K562 (cell line): ENCODE data around the gene SZT2. TPM values are rescaled to one million over a fixed set of nuclear protein-coding genes. Genes with fewer than 3 reads are reported as not detected.

Experiments used
- ATAC-seq: fragments of 200-7000 bp; cut with Tn5 transposase; 3 replicates; pipeline ENCODE4 v1.9.1; 2020; ENCODE audit warnings: moderate library complexity
- BruUV-seq: library from RNA; stranded (reverse); fragments of 400-500 nt; replicated peaks from 2 replicates; lab custom pipeline; 2021; lab: Mats Ljungman, UMichigan
- CTCF ChIA-PET: fragments of 300-600 bp; formaldehyde crosslinking; extraction: SDS; loops from one replicate; lab custom pipeline; 2021; ENCODE audit warnings: low intra/inter-chr PET ratio; lab: Yijun Ruan, JAX
- POLR2A ChIA-PET: fragments of 300-600, 350-650 bp; sonication (Branson Sonifier 250); formaldehyde crosslinking; extraction: SDS; loops from one replicate; lab custom pipeline; 2021; ENCODE audit warnings: antibody characterized with exemption, inconsistent platforms; lab: Yijun Ruan, JAX
- DNase-seq, 4 experiments: peaks; one replicate each; pipeline versions ENCODE4 v3.0.0 to v3.0.0-alpha.2; 2011 to 2018; ENCODE audit warnings: low spot score in 3 of 4, mixed read lengths in 3 of 4; ENCODE audit errors: extremely low read depth in 1 of 4
- FAIRE-seq: peaks from 2 replicates; lab custom pipeline; 2011; peaks lifted over from hg19 to GRCh38; lab: Jason Lieb, UNC
- H2AFZ ChIP-seq: 2 replicates; pipeline ENCODE4 v1.6.0; 2011; ENCODE audit warnings: low read depth, low read length, control low read depth, inconsistent platforms
- H3K27ac ChIP-seq: fragments of 200-600 bp; 3 replicates; pipeline ENCODE4 v1.8.0; 2011; ENCODE audit warnings: low read depth, mild to moderate bottlenecking, control low read depth, inconsistent platforms, low read length, moderate library complexity, mixed read lengths; ENCODE audit errors: extremely low read depth
- H3K27me3 ChIP-seq, 2 experiments: fragments of 300-600 bp in 1 of 2; 2 replicates in 1 of 2; 3 replicates in 1 of 2; pipeline versions ENCODE4 v1.6.0 to v1.8.0; 2011; ENCODE audit warnings: inconsistent platforms in 2 of 2, low read length in 2 of 2, mild to moderate bottlenecking in 1 of 2, mixed read lengths in 1 of 2, moderate library complexity in 1 of 2; ENCODE audit not compliant: control insufficient read depth in 2 of 2, insufficient read depth in 2 of 2
- H3K36me3 ChIP-seq: fragments of 300-600 bp; 3 replicates; pipeline ENCODE4 v1.8.0; 2011; ENCODE audit warnings: mild to moderate bottlenecking, low read length, inconsistent platforms; ENCODE audit not compliant: control insufficient read depth, insufficient read depth
- H3K4me1 ChIP-seq, 2 experiments: fragments of 200-600 bp in 1 of 2; replicated peaks in 1 of 2; 2 replicates in 1 of 2; 3 replicates in 1 of 2; pipeline versions ENCODE4 v1.5.1 to v1.8.0; 2011; ENCODE audit warnings: inconsistent platforms in 2 of 2, low read length in 2 of 2, mild to moderate bottlenecking in 1 of 2, mixed read lengths in 1 of 2, moderate library complexity in 1 of 2; ENCODE audit not compliant: control insufficient read depth in 2 of 2, insufficient read depth in 2 of 2
- H3K4me2 ChIP-seq: 2 replicates; pipeline ENCODE4 v1.6.1; 2011; ENCODE audit warnings: low read length, control low read depth, inconsistent platforms, mixed read lengths; ENCODE audit not compliant: insufficient read depth
- H3K4me3 ChIP-seq: fragments of 200-600 bp; sonication (generic), shearing (Covaris generic); 2 replicates; pipeline ENCODE4 v1.5.1; 2016; ENCODE audit warnings: control low read depth, inconsistent platforms
- H3K79me2 ChIP-seq: fragments of 200-600 bp; 3 replicates; pipeline ENCODE4 v1.8.0; 2011; ENCODE audit warnings: low read length, inconsistent platforms; ENCODE audit not compliant: control insufficient read depth, insufficient read depth
- H3K9ac ChIP-seq, 2 experiments: 2 replicates each; pipeline versions ENCODE4 v1.6.0 to v1.6.1; 2011; ENCODE audit warnings: low read depth in 2 of 2, low read length in 2 of 2, control low read depth in 1 of 2, inconsistent platforms in 1 of 2, mild to moderate bottlenecking in 1 of 2, mixed read lengths in 1 of 2; ENCODE audit not compliant: insufficient read depth in 1 of 2
- H3K9me1 ChIP-seq: one replicate; pipeline ENCODE4 v1.6.0; 2011; ENCODE audit warnings: inconsistent platforms, mild to moderate bottlenecking, low read length, moderate library complexity; ENCODE audit not compliant: control insufficient read depth, insufficient read depth
- H3K9me3 ChIP-seq: replicated peaks from 2 replicates; pipeline ENCODE4 v1.5.1; 2011; ENCODE audit warnings: low read depth, low read length, inconsistent platforms; ENCODE audit not compliant: control insufficient read depth, insufficient read depth
- H4K20me1 ChIP-seq: replicated peaks from 2 replicates; pipeline ENCODE4 v1.6.1; 2011; ENCODE audit warnings: low read length, inconsistent platforms, mixed read lengths; ENCODE audit not compliant: control insufficient read depth, insufficient read depth
- MAFG ChIP-seq: fragments of 450-650 bp; conservative IDR thresholded peaks from 2 replicates; pipeline ENCODE4 v1.6.1; 2016; ENCODE audit warnings: missing genetic modification characterization, missing compliant biosample characterization
- NFIX ChIP-seq: fragments of 250-450 bp; sonication (Bioruptor Pico); IDR thresholded peaks from 2 replicates; pipeline ENCODE4 v1.4.0; 2020; ENCODE audit warnings: low read depth, mild to moderate bottlenecking, moderate library complexity
- POLR2G ChIP-seq: fragments of 200-400 bp; formaldehyde crosslinking; IDR thresholded peaks from 2 replicates; pipeline ENCODE4 v1.6.1; 2017; ENCODE audit warnings: low read depth, mild to moderate bottlenecking, antibody characterized with exemption, low read length, moderate library complexity
- TRIM24 ChIP-seq, 2 experiments: fragments of 450-650 bp; IDR thresholded peaks; 2 replicates each; pipeline ENCODE4 v1.6.1; 2016
- ZNF134 ChIP-seq: fragments of 250-450 bp; sonication (Bioruptor Pico); conservative IDR thresholded peaks from 2 replicates; pipeline ENCODE4 v1.4.0; 2020
- ZNF445 ChIP-seq: fragments of 250-450 bp; sonication (Bioruptor Pico); IDR thresholded peaks from 2 replicates; pipeline ENCODE4 v1.4.0; 2020; ENCODE audit warnings: low read depth, mild to moderate bottlenecking, moderate library complexity
- WGBS: fragments of 100-300 bp; shearing (Covaris generic); methylation state at CpG from one replicate; pipeline ENCODE4 v1.1.6; 2016; ENCODE audit warnings: low coverage, mixed read lengths; ENCODE audit not compliant: insufficient coverage; ENCODE audit errors: missing lambda C conversion rate; 5-methylcytosine and 5-hydroxymethylcytosine counted together
- in situ Hi-C: fragments of 300-500 bp; cut with MboI; formaldehyde crosslinking; loops from 4 replicates; pipeline ENCODE4 v1.15.0; 2018; ENCODE audit warnings: inconsistent platforms, mixed read lengths
- intact Hi-C: fragments of 100-400 bp; cut with micrococcal nuclease; formaldehyde crosslinking; loops from 2 replicates; pipeline ENCODE4 v1.14.2; 2022
- polyA plus RNA-seq, 8 experiments: library from polyadenylated mRNA; depleted of rRNA in 4 of 8; stranded (reverse) in 5 of 8; unstranded in 3 of 8; fragments of >200 nt; fragmentation: Nextera tagmentation in 2 of 8; fragmentation: Illumina TruSeq in 1 of 8; extraction: Ambion mirVana in 2 of 8; extraction: Trizol in 1 of 8; gene quantifications; 2 replicates each; pipeline versions ENCODE4 v1.2.1 to v1.2.3, GENCODE V29; 2011 to 2014; ENCODE audit warnings: inconsistent platforms in 1 of 8, missing spikeins in 1 of 8
- total RNA-seq, 7 experiments: library from RNA; depleted of rRNA in 6 of 7; stranded (reverse); fragments of >200 nt in 6 of 7; fragmentation: Illumina TruSeq in 2 of 7; extraction: Trizol in 2 of 7; gene quantifications; 2 replicates each; pipeline versions ENCODE4 v1.2.1 to v1.2.3, GENCODE V29; 2011 to 2021; ENCODE audit warnings: low replicate concordance in 1 of 7
- TF ChIP-seq, protein P1 (sequence below): sonication (generic); formaldehyde crosslinking; IDR thresholded peaks from 2 replicates; pipeline ENCODE4 v1.8.0; 2022; ENCODE audit warnings: mild to moderate bottlenecking, missing genetic modification reagents

SZT2 gene
- total and polyA plus RNA-seq, 9 of the 15 experiments (the other 6 are each of a cell fraction or from before 2014, with no cell fraction given), result 0.88 to 31.0 (median 12.8) TPM

DNA sequence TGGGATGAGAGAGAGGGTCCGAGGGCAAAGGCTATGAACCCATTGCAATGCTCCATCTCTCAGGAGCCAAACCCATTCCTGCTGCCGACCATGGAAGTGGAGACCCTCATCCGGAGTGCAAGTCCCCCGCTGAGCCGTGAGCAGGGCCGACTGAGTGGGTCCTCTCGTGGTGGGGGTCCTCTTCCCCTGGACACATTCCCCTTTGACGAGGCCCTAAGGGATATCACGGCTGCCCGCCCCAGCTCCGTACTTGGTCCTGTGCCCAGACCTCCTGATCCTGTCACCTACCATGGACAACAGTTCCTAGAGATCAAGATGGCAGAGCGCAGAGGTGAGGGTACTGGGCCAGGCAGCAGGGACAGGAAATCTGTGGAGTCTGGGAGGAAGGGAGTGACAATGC is 53.1 kb downstream of the SZT2 start (continued):
- TF ChIP-seq, protein P1, sequence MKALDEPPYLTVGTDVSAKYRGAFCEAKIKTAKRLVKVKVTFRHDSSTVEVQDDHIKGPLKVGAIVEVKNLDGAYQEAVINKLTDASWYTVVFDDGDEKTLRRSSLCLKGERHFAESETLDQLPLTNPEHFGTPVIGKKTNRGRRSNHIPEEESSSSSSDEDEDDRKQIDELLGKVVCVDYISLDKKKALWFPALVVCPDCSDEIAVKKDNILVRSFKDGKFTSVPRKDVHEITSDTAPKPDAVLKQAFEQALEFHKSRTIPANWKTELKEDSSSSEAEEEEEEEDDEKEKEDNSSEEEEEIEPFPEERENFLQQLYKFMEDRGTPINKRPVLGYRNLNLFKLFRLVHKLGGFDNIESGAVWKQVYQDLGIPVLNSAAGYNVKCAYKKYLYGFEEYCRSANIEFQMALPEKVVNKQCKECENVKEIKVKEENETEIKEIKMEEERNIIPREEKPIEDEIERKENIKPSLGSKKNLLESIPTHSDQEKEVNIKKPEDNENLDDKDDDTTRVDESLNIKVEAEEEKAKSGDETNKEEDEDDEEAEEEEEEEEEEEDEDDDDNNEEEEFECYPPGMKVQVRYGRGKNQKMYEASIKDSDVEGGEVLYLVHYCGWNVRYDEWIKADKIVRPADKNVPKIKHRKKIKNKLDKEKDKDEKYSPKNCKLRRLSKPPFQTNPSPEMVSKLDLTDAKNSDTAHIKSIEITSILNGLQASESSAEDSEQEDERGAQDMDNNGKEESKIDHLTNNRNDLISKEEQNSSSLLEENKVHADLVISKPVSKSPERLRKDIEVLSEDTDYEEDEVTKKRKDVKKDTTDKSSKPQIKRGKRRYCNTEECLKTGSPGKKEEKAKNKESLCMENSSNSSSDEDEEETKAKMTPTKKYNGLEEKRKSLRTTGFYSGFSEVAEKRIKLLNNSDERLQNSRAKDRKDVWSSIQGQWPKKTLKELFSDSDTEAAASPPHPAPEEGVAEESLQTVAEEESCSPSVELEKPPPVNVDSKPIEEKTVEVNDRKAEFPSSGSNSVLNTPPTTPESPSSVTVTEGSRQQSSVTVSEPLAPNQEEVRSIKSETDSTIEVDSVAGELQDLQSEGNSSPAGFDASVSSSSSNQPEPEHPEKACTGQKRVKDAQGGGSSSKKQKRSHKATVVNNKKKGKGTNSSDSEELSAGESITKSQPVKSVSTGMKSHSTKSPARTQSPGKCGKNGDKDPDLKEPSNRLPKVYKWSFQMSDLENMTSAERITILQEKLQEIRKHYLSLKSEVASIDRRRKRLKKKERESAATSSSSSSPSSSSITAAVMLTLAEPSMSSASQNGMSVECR (CRISPR knock-in tag), result no peak
- no peak for TF ChIP-seq ZNF445

DNA sequence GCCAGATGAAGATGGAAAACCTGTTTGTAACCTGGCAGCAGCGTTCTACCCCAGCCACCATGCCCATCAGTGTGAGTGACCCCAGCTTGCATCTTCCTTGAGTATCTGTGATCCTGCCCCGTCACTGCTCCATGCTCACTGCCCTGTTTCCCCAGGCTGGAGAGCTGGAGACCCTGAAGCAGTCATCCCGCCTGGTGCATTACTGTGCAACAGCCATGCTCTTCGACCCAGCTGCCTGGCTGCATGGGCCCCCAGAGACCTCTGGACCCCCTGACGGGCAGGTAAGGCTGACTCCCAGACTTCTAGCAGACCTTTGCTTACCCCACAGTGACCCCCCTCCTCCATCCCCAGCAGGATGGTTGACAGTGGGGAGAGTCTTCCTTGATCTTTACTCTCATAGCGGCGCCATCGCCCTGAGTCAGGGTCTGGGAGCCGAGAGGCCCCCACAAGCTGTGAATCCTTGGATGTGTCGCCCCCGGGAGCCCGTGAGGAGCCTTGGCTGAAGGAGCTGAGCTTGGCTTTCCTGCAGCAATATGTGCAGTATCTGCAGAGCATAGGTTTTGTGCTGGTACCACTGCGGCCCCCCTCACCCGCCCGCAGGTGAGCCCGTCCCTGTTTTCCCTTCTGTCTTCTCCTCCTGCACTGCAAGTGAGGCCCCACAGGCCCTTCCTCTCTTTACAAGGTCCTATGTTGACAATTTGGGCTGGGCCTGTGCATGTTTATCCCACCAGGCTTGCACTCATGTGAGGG is 53.7 kb downstream of the SZT2 start:
- H3K9me1 ChIP-seq, result peaks cover 4% of the 10 kb centered on the region
- H3K36me3 ChIP-seq, result peaks cover 51% of the 10 kb centered on the region; the same call in 2 of the 3 replicates
- no peak overlapping the region for H3K4me3 ChIP-seq
- H3K4me2 ChIP-seq, result no peak overlapping the region
- ChIA-PET CTCF (no interaction called here), POLR2A (interaction anchor here (2.1 kb wide), 1 partner anchor 10 kb away, joined by 6 read pairs; no protein-coding TSS in a partner anchor)
- 83% methylated on average over 15 of the region's 16 CpGs for WGBS
- H3K4me1 ChIP-seq, result peaks cover 8% of the 10 kb centered on the region in 2 experiments; a peak in 3 of 5 replicates
- intact Hi-C loops, result no loop called here
- no peak overlapping the region for H3K27ac ChIP-seq
- FAIRE-seq, result no peak
- no peak for TF ChIP-seq ZNF134 (CRISPR knock-in tag)
- no peak for TF ChIP-seq MAFG
- TF ChIP-seq NFIX (CRISPR knock-in tag), result no peak
- no peak for TF ChIP-seq TRIM24 (IDR thresholded peaks at IDR 0.05)
- TF ChIP-seq POLR2G, result 0 out of 2 replicates have a peak, but pooled peaks have one; percentile 22
- TF ChIP-seq, all 486 proteins: peak for 1
- no peak overlapping the region for H2AFZ ChIP-seq
- no peaks in the 10 kb centered on the region for H3K79me2 ChIP-seq
- H3K27me3 ChIP-seq, result no peaks in the 10 kb centered on the region
- H3K9me3 ChIP-seq, result no peaks in the 10 kb centered on the region
- BruUV-seq, result no TSS peak
- no peak for ATAC-seq
- 0 out of 4 replicates have a peak overlapping the region, but pooled peaks of 1 of the 2 experiments have one; percentile 36 for H3K9ac ChIP-seq
- no peak for DNase-seq
- H4K20me1 ChIP-seq, result peaks cover 4% of the 10 kb centered on the region; the same call in 1 of the 2 replicates
- in situ Hi-C loops, result no loop called here
